Tibial nerve (tissue), 4 donors: ENCODE results near the gene TMEM72.

Source experiments
- CTCF ChIP-seq, 5 experiments: fragments of 200-600 bp in 3 of 5; fragments of 450-650 bp in 2 of 5; sonication (generic) in 3 of 5; IDR thresholded peaks; one replicate each; pipeline ENCODE4 v1.5.1; 2016 to 2019; ENCODE audit warnings: antibody characterized with exemption in 5 of 5, mild to moderate bottlenecking in 3 of 5, moderate library complexity in 2 of 5
- EP300 ChIP-seq, 2 donors: sonication (generic); formaldehyde crosslinking; IDR thresholded peaks; one replicate each; pipeline ENCODE4 v1.6.1; 2017; ENCODE audit warnings: antibody characterized with exemption in 2 of 2, mild to moderate bottlenecking in 1 of 2
- POLR2A ChIP-seq, 2 donors: fragments of 450-650 bp; IDR thresholded peaks; one replicate each; pipeline ENCODE4 v1.6.1; 2017; ENCODE audit warnings: antibody characterized with exemption in 2 of 2, mild to moderate bottlenecking in 2 of 2, moderate library complexity in 2 of 2

GRCh38 chr10:44930904-44931620, 19.9 kb downstream of the TMEM72 start:
- TF ChIP-seq CTCF (IDR thresholded peaks at IDR 0.05) (no peak), POLR2A (IDR thresholded peaks at IDR 0.05) (no peak), EP300 (IDR thresholded peaks at IDR 0.05) (no peak)
